ENCODE data around the gene GALNT8.
"Not testable (repeated sequence)": the region's sequence is repeated elsewhere in the genome, so short reads cannot be mapped to it uniquely, and the experiment has no call there.

Gene GALNT8

DNA sequence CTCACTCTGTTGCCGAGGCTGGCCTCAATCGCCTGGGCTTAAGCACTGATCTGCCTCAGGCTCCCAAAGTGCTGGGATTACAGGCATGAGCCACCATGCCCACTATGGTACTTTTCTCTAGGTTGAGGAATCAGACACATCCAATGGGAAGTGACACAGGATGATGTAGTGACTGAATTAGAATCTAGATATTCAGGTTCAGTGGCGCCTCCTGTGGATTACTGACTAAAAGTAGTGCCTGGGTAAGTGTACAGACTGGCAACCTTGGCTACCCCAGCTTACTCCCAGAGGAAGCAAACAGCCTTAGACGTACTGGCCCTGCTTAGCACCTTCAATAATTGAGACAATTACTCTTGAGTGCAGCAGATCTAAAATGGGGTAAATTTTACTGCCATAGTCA, 22.8 kb downstream of the GALNT8 start:
- no peak for DNase-seq (ENCODE audit: low spot score)

DNA sequence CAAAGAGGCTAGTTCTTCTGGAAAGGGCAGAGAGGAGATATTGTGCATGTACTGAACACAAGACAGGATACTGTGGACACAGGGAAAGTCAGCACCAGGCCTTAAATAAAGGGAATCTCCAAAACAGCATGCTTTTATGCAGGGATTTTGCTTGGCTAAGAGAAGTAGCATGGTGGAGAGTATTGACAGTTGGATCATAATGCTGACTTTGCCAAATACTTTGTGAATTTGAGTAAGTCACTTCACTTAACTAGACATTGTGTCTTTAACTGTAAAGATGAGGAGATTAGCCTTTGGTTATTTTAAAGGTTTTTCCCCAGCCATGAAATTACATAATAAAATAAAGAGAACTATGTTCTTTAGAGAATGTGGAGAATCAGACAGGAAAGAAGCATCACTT, 24.5 kb downstream of the GALNT8 start:
- DNase-seq (ENCODE audit: low spot score): no peak

- DNase-seq (ENCODE audit: low spot score): no peak
Measured at GRCh38 chr12:4745249-4745648, 25.0 kb downstream of the GALNT8 start.

DNA sequence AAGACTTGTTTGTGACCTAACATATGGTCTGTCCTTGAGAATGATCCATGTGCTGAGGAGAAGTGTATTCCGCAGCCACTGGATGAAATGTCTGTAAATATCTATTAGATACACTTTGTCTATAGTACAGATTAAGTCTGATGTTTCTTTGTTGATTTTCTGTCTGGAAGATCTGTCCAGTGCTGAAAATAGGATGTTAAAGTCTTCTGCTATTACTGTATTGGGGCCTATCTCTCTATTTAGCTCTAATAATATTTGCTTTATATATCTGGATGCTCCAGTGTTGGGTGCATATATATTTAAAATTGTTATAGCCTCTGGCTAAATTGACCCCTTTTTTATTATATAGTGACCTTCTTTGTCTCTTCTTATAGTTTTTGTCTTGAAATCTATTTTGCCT, 31.5 kb downstream of the GALNT8 start:
- DNase-seq (ENCODE audit: low spot score): not testable (repeated sequence)

GRCh38 chr12:4762773-4763172, 42.6 kb downstream of the GALNT8 start:
- no peak for DNase-seq (ENCODE audit: low spot score)

- no peak for DNase-seq (ENCODE audit: low spot score)
Measured at GRCh38 chr12:4763549-4763948, 43.3 kb downstream of the GALNT8 start.

DNA sequence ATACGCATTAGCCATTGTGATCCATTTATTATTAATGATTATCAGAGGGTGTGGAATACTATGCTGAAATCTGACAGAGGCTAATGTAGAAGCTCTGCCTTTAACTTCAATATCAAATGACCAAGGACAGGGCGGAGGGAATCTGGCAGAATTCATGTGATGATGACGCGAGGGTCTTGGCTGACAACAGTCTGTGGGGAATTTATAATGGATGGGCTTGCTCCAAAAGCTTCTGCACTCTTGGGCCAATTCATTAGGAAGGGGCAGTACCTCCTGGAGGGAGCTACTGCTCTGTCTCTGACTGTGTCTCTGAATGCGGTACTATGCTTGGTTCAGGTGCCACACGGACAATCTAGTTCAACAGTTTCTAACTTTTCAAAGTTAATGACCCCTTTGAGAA, 46.2 kb downstream of the GALNT8 start:
- no peak for DNase-seq (ENCODE audit: low spot score)

- DNase-seq (ENCODE audit: low spot score): no peak
Measured at GRCh38 chr12:4767186-4767585, 47.0 kb downstream of the GALNT8 start.

DNA sequence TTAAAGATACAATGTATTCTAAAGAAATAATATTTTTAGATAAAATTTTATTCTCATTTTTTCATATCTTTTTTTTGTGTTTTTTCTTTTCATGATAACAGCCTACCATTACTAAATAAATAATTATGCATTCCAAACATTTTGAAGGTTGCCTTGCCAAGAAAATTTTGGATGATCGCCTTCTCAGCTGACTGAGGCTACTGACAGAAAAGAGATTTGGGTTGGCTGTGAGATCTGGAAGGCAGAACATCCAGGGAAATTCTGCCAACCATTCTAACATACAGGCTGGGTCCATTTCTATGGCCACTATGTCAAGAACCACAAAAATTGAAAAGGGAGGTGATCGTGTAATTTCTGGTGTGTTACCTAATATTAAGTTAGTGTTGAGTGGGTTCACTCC, 48.1 kb downstream of the GALNT8 start:
- DNase-seq (ENCODE audit: low spot score): no peak

DNA sequence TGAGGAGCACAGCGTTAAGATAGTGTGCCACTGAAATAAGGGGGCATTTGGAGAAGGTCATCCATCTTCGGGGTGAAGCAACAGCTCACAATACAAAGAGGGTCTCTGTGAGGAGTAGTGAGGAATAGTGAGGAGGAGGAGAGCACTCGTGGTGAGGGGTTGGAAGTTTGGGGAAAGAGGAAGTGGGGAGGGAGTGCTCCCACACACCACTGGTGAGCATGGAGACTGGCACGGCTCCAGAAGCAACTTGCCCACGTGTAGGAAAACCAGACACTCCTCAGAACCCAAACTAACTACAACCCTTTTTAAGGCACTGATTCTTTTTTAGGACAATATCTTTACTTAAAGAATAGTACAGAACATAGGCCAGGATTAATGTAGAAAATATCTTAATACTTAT, 48.9 kb downstream of the GALNT8 start:
- DNase-seq (ENCODE audit: low spot score): no peak

DNA sequence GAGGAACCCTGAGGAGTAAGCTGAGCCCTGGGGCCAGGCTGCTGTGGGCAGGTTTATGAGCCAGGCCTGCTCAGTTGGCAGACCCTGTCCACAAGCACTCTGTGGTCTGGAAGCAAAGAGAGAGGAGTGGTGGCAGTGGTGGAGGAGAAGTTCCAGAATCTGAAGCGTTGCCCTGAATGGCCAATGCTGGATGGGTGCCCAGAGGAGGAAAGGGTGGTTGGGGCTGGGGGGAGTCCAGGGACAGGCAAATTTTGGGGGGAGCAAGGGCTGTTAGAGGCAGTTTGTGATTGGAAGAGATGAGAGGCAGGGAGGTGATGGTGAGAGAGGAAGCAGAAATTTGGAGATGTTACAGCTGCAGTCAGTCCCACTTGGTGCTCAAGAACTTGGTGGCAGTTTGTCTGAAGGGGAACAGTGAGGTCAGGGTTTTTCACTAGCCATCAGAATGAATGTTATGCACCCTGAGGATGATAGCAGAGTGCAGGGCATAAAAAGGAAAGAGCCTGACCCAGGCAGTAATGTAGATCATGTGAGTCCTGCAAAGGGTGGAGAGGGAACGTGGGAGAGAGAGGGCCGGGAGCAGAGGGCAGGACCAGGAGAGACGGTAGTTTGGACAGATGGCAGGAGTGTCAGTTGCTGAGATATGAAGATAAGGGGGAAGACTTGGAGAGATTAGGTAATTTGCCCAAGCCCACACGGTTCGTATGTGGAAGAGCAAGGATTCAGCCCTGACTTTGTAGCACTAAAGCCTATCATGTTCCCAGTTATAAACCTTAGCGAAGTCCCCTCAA, 51.2 kb downstream of the GALNT8 start:
- DNase-seq (ENCODE audit: low spot score): no peak

- no peak for DNase-seq (ENCODE audit: low spot score)
Measured at GRCh38 chr12:4771960-4772566, 51.9 kb downstream of the GALNT8 start.

- DNase-seq (ENCODE audit: low spot score): no peak
Measured at GRCh38 chr12:4775936-4776335, 55.7 kb downstream of the GALNT8 start.

DNA sequence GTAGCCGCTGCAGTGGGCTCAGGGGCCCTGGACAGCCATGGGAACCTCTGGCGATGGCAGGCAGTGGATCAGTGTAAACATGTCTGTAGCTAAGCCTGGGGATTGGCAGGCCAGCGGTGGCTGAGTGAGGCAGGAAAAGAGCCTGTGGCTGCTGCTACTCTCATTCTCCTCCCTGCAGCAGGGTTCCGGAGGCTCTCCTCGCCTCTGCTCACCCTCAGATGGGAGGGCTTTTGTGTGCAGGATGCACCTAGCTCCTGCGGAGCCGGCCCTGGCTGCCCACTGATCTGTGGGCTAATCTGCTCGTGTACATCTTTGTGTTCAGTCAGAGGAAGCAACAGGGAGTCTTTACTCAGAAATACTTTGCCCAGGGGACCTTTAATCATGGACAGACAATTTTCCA, 59.5 kb downstream of the GALNT8 start:
- no peak for DNase-seq (ENCODE audit: low spot score)

DNA sequence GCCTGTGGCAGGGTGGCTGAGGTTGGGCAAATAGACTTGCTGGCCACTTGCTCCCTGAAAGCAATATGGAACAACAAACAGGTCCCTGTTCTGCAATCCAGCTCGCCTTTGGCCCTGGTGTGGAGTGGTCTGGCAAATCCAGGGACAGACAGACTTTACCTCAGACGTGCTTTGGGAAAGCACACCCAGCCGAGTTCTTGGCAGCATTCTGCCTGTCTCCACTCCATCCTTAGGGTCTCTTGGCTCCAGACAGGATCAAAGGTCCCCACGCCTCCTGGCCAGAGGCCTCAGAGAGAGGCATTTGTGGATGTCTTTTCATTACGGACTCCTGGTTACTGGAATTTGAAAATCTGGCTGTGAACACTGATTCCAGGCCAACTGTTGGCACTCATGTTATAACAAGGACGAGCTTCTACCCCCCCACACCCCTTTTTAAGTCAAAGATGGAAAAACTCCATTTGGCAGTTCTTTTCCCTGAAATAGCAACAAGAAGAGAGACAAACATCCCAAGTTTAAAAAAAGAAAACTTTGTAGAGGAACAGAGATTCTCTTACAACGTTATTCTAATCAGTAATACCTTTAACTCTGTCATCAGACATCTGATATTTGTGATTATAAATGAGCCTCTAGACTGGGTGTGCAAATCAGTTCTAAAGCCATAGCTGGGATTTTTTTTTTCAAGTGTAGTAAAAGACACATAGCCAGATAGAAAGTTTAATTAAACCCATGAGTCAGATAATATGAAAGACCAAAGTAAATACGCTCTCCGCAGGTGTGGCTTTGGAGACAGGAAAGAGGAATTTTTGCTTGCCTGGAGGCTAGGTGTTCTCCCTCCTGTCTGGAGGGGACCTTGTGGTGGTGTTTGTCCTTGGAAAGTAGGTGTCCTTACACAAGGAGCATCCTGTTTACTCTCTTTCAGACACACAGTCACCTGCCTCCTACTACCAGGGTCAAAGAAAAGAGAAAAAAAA, 60.7 kb downstream of the GALNT8 start:
- no peak for DNase-seq (ENCODE audit: low spot score)

- no peak for DNase-seq (ENCODE audit: low spot score)
Measured at GRCh38 chr12:4784404-4785054, 64.3 kb downstream of the GALNT8 start.

- no peak for DNase-seq (ENCODE audit: low spot score)
Measured at GRCh38 chr12:4786795-4787194, 66.6 kb downstream of the GALNT8 start.

- DNase-seq (ENCODE audit: low spot score): no peak
Measured at GRCh38 chr12:4787965-4788364, 67.8 kb downstream of the GALNT8 start.

DNA sequence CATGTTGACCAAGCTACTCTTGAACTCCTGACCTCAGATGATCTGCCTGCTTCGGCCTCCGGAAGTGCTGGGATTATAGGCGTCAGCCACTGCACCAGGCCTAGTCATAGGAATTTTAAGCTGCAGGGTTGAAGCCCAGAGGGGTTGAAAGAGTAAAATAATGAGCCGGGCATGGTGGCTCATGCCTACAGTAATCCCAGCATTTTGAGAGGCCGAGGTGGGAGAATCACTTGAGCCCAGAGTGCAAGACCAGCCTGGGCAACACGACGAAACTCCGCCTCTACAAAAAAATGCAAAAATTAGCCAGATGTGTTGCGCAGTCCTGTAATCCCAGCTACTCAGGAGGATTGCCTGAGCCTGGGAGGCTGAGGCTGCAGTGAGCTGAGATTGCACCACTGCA, 69.6 kb downstream of the GALNT8 start:
- no peak for DNase-seq (ENCODE audit: low spot score)

- DNase-seq (ENCODE audit: low spot score): no peak
Measured at GRCh38 chr12:4791497-4791896, 71.3 kb downstream of the GALNT8 start.

GRCh38 chr12:4794491-4794890, 74.3 kb downstream of the GALNT8 start:
- no peak for DNase-seq (ENCODE audit: low spot score)

DNA sequence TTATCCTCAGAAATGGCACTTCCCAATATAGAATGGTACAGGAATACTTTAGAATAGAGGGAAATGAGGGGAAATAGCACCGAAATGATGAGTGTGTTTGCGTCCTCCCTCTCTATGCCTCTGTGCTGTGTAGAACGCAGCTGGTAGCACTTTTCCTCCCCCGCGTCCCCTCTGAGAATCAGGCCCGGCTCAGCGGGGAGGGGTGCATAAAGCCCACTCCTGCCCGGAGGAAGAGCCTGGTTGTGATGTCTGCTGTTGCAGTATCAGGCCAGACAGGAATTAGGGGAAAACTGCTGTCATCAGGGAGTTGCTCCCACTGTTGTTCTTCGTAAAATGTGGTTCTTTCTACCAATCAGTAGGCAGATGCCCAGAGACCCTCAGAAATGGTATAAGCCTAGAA, 76.0 kb downstream of the GALNT8 start:
- DNase-seq (ENCODE audit: low spot score): no peak
